Measurements from ENCODE around the gene SLC25A44. TPM values are rescaled to one million over a fixed set of nuclear protein-coding genes. Genes with fewer than 3 reads are reported as not detected.

The SLC25A44 gene
- total RNA-seq, 1 experiment from 2014 or later = 40.2 TPM

GRCh38 chr1:156251527-156251926 lies 57.6 kb downstream of the SLC25A44 start:
- Histone ChIP-seq H3K56ac (ENCODE audit: insufficient read length, low read depth, low read length) (no peak overlapping the region), H4K5ac (ENCODE audit: insufficient read length, low read depth, low read length) (no peak overlapping the region), H4K91ac (ENCODE audit: insufficient read length, low read depth, low read length) (no peak overlapping the region), H3K4ac (ENCODE audit: low read depth, low read length) (no peak overlapping the region), H3K18ac (ENCODE audit: insufficient read length, low read depth, low read length) (no peak overlapping the region), H3K9ac (ENCODE audit: extremely low read depth, insufficient read length, low read length) (no peak overlapping the region), H3K79me1 (ENCODE audit: insufficient read depth, low read depth, low read length, poor library complexity, severe bottlenecking) (no peaks in the 10 kb centered on the region), H3K14ac (ENCODE audit: insufficient read depth, low read length) (no peak overlapping the region), H3K27ac (ENCODE audit: insufficient read length, low read depth, low read length) (no peak overlapping the region), H2BK5ac (ENCODE audit: insufficient read length, low read length) (no peak overlapping the region), H3K23ac (ENCODE audit: insufficient read length, low read depth, low read length) (no peak overlapping the region), H3K4me2 (ENCODE audit: insufficient read depth, insufficient read length, low read length) (no peak overlapping the region), H4K8ac (replicated peaks; ENCODE audit: insufficient read length, low read depth, low read length) (no peak overlapping the region), H2AFZ (ENCODE audit: low read length) (no peak overlapping the region), H3K79me2 (ENCODE audit: insufficient read depth, low read length) (no peaks in the 10 kb centered on the region), H3K9me3 (ENCODE audit: control insufficient read depth, low read depth, low read length) (no peaks in the 10 kb centered on the region), H2BK12ac (ENCODE audit: insufficient read length, low read depth, low read length) (no peak overlapping the region), H3T11ph (ENCODE audit: low read length) (no peak overlapping the region), H2BK120ac (ENCODE audit: low read depth, low read length, poor library complexity, severe bottlenecking) (no peak overlapping the region), H2AK5ac (ENCODE audit: insufficient read length, low read length) (no peak overlapping the region), H4K20me1 (ENCODE audit: control insufficient read depth, insufficient read depth, insufficient read length) (no peaks in the 10 kb centered on the region), H3K27me3 (ENCODE audit: insufficient read depth, low read length) (no peaks in the 10 kb centered on the region), H3K4me1 (ENCODE audit: insufficient read depth, low read length) (peaks cover 2% of the 10 kb centered on the region; the same call in 1 of the 2 replicates), H2BK15ac (ENCODE audit: low read depth, low read length) (no peak overlapping the region), H3K23me2 (ENCODE audit: insufficient read length, low read depth, low read length, poor library complexity, severe bottlenecking) (no peaks in the 10 kb centered on the region), H2BK20ac (ENCODE audit: low read depth, low read length, poor library complexity, severe bottlenecking) (no peak overlapping the region)
- Mint-ChIP-seq H3K9me3 (no peaks in the 10 kb centered on the region), H3K36me3 (ENCODE audit: insufficient read depth in 1 of 3, low read depth in 3 of 3) (peaks cover 33 to 65% (median 60%) of the 10 kb centered on the region in 3 experiments), H3K4me1 (peaks cover 15 to 17% of the 10 kb centered on the region in 2 experiments), H3K4me3 (no peak overlapping the region), H3K27ac (no peak overlapping the region), H3K27me3 (ENCODE audit: low read depth) (no peaks in the 10 kb centered on the region)
- TF ChIP-seq CTCF (conservative IDR thresholded peaks at IDR 0.05) = no peak
- WGBS (ENCODE audit: extremely low coverage, insufficient read length, low lambda C conversion rate) = no CpG with 5 or more reads among the region's 3 CpGs
- no peak for DNase-seq

Data from H9 (cell line).